ENCODE data around the gene RGS7BP.

DNA sequence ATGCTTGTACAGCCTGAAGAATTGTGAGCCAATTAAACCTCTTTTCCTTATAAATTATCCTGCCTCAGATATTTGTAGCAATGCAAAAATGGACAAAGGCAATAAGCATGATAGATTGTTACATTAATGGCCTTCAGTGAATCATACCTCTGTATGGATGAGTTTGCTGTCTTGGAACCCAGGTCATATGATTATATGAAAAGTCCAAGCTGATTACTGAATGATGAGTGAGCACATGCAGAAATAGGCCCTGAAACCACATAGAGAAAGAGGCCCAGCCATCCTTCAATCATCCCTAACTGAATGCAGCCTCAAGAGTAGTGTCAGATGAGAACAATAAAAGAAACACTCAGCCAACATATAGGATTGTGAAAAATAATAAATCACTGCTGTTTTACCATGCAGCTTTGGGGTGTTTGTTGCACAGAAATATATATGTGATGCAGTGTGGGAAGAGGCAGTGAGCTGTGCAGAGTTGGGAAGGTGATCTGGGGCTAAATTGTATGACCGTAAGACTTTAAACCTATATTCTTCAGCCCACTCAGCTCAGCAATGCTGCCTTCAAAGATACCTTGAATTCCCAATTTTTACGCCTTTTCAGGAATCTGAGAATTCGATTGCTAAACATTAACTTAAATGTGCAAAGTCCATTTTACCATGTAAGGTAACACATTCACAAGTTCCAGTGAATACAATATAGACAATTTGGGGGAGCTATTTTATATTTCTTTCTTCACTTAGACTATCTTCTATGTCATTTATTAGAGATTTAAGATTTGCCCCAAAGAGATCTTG lies 148.1 kb downstream of the RGS7BP start:
- TF ChIP-seq, protein P1, sequence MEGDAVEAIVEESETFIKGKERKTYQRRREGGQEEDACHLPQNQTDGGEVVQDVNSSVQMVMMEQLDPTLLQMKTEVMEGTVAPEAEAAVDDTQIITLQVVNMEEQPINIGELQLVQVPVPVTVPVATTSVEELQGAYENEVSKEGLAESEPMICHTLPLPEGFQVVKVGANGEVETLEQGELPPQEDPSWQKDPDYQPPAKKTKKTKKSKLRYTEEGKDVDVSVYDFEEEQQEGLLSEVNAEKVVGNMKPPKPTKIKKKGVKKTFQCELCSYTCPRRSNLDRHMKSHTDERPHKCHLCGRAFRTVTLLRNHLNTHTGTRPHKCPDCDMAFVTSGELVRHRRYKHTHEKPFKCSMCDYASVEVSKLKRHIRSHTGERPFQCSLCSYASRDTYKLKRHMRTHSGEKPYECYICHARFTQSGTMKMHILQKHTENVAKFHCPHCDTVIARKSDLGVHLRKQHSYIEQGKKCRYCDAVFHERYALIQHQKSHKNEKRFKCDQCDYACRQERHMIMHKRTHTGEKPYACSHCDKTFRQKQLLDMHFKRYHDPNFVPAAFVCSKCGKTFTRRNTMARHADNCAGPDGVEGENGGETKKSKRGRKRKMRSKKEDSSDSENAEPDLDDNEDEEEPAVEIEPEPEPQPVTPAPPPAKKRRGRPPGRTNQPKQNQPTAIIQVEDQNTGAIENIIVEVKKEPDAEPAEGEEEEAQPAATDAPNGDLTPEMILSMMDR (IDR thresholded peaks at IDR 0.05; ENCODE audit: insufficient read depth, low read depth, low read length): no peak
- TF ChIP-seq EZH2 (IDR thresholded peaks at IDR 0.05; ENCODE audit: insufficient read depth, low read length): no peak
